ENCODE data around the gene NRN1L.

NRN1L gene

GRCh38 chr16:67919622-67920221, 35.0 kb downstream of the NRN1L start:
- no peak for DNase-seq

DNA sequence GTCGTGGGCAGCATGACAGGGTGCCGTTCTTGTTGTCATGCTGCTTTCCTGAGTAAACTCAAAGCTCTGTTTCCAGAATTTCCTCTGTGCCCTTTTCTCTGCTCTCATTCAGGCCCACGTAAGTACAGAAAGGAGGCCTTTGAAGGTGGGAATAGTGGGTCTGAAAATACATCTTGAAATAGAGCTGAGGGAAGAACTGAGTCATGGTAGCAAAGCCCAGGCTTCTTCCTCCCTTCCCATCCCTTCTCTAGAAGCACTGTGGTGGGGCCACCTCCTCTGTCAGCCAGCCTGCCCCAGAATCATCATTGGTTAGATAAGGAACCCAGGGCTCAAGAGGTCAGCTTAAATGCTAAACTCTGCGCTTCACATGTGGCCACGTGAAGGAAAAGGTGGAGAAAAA, 37.5 kb downstream of the NRN1L start:
- no peak for DNase-seq

DNA sequence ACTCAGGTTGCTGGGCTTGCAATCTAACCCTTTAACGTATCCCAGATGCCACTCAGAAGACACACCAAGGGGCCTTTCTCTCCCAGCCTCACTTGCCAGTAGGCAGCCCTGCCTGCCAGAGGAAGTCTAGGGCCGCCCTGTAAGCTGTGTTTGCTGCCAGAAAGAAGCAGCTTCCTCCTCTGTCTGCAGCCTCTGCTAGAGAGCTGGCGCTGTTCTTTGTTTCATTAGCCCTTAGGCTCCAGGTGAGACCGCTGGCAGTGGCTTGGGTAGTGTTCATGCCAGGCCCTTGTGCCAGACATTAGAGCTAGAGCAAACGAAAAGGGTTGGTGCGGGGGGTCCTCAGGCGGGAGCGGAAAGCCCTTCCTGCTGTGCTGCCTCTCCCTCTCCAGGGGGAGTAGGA, 38.1 kb downstream of the NRN1L start:
- DNase-seq, result no peak

- no peak for DNase-seq
Measured at GRCh38 chr16:67923414-67924116, 38.9 kb downstream of the NRN1L start.

DNA sequence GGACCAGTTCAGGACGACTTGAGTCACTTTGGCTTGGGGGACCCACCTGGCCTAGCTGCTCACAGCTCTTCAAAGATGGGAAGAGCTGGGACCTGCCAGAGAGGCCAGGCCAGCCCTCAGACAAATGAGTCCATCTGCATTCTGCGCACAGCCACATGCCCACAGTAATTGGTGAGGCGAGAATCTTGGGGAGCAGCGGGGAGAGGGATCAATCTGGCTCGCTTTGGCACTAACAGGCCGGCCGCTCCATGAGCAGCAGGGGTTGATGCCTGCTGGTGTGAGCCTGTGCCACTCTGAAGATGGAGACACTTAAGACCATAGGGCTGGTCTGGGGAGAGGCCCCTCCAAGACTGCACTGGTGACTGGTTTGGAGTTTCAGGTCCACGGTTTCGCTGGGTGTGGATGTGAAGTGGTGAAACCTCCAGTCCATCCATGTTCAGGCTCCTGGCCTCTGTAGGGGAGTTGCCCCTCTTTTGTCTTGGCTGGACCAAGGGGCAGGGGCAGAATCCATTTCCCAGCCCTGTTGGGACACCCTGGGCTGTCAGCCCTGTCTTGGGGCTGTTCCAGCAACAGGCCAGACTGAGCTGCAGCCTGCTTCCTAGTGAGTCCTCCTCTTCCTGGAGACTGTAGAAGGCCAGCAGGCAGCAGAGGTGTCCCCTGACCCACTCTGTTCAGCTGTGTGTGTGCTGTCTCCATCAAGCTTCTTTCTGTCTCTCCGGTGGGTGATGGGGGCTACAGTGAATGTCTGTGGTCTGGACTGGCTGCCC, 39.6 kb downstream of the NRN1L start:
- DNase-seq, result no peak

DNA sequence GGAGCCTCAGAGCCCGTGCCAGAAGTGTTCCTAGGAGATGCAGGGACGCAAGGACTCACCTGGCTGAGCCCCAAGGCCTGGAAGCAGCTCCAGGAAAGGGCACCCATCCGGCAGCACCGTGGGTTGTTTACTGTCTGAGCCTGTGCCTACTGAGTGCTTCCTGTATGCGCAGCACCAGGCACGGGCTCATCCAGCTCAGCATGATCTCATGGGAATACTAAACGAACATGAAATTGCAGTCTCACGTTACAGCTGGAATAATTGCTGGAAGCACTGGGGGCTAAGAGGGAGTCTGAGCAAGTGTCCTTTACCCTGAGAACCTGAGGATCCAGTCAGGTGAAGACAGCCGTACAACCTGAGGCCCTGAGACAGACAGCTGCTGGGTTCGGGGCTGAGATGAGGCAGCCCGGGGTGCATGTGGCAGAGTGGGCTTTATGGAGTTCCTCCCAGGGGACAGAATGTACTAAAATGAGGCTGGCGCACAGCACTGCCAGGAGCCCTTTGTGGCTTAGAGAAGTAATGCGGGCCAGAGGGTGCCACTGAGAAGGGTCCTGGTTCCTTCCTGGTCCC, 41.6 kb downstream of the NRN1L start:
- DNase-seq, result no peak

- no peak for DNase-seq
Measured at GRCh38 chr16:67927131-67927941, 42.7 kb downstream of the NRN1L start.

GRCh38 chr16:67928147-67928546, 43.5 kb downstream of the NRN1L start:
- DNase-seq, result no peak

- DNase-seq, result peak; percentile 23
Measured at GRCh38 chr16:67928561-67929364, 44.1 kb downstream of the NRN1L start.

- DNase-seq, result no peak
Measured at GRCh38 chr16:67930191-67930590, 45.5 kb downstream of the NRN1L start.

DNA sequence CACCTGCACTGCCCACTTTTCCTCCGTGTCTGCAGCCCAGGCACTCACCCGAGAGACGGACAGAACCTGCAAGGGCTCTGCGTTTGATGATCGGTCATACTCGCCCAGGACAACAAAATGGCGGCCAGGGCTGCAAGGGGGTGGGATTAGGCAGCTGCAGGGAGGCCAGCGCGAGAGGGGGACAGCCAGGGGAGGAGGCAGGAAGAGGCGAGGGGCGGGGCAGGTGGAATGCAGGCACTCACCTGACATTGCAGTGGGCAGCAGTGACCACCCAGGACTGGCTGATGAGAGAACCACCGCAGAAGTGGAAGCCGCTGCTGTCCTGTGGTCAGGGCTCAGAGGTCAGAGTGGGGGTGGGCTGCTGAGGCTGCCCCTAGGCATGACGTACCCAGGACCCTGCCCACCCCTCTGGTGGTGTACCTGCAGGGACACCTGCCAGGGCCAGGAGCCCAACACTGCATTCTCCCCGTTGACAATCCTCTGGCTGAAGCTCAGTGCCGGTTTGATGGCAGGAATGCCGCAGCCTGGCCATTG, 46.1 kb downstream of the NRN1L start:
- DNase-seq, result no peak

- DNase-seq, result no peak
Measured at GRCh38 chr16:67931712-67932461, 47.2 kb downstream of the NRN1L start, which contains the start of gene CTRL. Gene CTRL, minus strand, starts transcription at chr16:67931862. Its CDS starts 10 bp downstream, at chr16:67931852.

DNA sequence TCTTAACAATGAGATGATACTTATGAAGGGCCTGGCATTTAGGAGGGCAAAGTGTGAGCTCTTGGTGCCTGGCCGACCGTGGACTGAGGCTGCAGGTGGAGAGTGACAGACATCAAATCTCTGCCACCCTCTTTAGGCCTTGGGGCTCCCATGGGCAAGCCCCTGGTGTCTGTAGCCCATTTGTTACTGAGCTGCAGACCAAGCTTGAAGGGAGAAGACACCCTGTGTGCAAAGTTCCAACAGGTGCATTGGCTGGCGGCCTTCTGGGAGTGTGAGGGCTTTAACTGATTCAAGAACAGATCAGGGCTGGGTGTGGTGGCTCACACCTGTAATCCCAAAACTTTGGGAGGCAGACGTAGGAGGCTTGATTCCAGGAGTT, 47.8 kb downstream of the NRN1L start:
- no peak for DNase-seq

GRCh38 chr16:67933805-67934204, 49.1 kb downstream of the NRN1L start:
- DNase-seq, result no peak

DNA sequence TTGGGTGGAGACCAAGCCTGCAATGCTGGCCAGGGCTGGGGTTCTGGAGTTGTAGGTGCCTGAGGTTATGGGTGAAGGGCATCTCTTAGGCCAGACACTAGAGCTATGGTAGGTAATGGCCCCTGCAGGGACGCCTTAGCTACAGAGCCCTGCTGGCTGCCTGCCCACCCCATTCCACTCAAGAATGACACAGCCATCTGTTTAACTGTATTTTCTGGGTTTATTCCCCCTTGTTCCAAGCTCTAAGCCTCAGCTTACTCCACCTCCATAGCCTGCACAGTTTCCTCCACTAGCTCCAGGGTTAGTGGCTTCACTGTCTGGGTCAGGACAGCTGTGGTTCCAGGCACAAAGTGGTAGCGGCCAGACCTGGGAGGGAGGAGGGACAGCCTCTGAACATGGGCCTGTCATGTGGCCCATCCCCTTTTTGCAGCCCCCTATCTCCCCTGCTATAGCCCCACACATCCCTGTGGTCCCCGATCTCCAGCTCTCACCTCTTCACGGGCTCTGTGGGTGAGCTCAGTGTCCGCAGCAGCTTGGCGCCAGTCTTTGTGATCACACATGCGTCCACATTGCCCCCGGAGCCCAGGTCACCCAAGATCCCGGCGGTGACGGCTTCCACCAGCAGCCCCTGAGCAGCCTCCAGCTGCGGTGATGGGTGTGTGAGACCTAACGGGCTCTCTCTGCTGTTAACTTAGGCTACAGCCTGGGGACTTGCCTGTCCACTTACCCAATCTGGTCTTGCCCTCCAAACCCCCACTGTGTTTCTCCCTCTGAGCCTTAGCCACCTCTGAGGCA, 49.8 kb downstream of the NRN1L start:
- no peak for DNase-seq

- no peak for DNase-seq
Measured at GRCh38 chr16:67935101-67935401, 50.4 kb downstream of the NRN1L start.

GRCh38 chr16:67935402-67936123, 50.9 kb downstream of the NRN1L start:
- DNase-seq, result peak; percentile 71
